ENCODE data around the gene ATP1B1. TPM values are rescaled to one million over a fixed set of nuclear protein-coding genes. Genes with fewer than 3 reads are reported as not detected.

ATP1B1 gene
- total and polyA plus RNA-seq, 2 of the 8 experiments (the other 6 are each of a cell fraction or from before 2014, with no cell fraction given), result 16.3 to 76.5 TPM

- H4K5ac ChIP-seq (ENCODE audit: insufficient read length, low read depth, low read length), result no peak overlapping the region
- peak overlapping the region; percentile 29; the same call in 1 of the 2 replicates for H2BK5ac ChIP-seq (ENCODE audit: low read depth, low read length)
- H3K27ac ChIP-seq (ENCODE audit: low read depth, low read length), result no peak overlapping the region
- H3K79me1 ChIP-seq (ENCODE audit: low read depth, low read length), result peaks cover 4% of the 10 kb centered on the region; the same call in 1 of the 2 replicates
- H4K8ac ChIP-seq (ENCODE audit: extremely low read depth, insufficient read depth, low read length), result no peak overlapping the region
- DNase-seq (ENCODE audit: low read depth in 1 of 2, low spot score in 2 of 2) (no peak), FAIRE-seq (no peak)
- H2AK5ac ChIP-seq (ENCODE audit: low read depth, low read length), result no peak overlapping the region
- H3K4me3 ChIP-seq (ENCODE audit: extremely low read depth in 1 of 4, insufficient read depth in 2 of 4, low read depth in 3 of 4, low read length in 4 of 4), result no peak overlapping the region
- no peak overlapping the region for H3K23ac ChIP-seq (ENCODE audit: insufficient read length)
- no peak overlapping the region for H3K9ac ChIP-seq (replicated peaks in 1 of 4; ENCODE audit: extremely low read depth in 1 of 4, low read depth in 3 of 4, low read length in 3 of 4)
- no peak overlapping the region for H3K4me2 ChIP-seq (ENCODE audit: insufficient read depth in 1 of 2, low read depth in 2 of 2, low read length in 2 of 2)
- no peak overlapping the region for H2BK12ac ChIP-seq (ENCODE audit: low read depth, low read length)
- peaks cover 3 to 4% of the 10 kb centered on the region in 2 experiments for H4K20me1 ChIP-seq (replicated peaks in 1 of 2; ENCODE audit: control insufficient read depth in 1 of 2, insufficient read depth in 2 of 2, low read length in 2 of 2)
- peaks cover 0 to 50% of the 10 kb centered on the region in 2 experiments; a peak in 2 of 4 replicates for H3K79me2 ChIP-seq (ENCODE audit: control insufficient read depth in 1 of 2, insufficient read depth in 2 of 2, low read length in 2 of 2)
- no peak overlapping the region for H2BK15ac ChIP-seq (ENCODE audit: low read length)
- ChIA-PET POLR2A (ENCODE audit: partially characterized antibody) (interaction anchor here (1.6 to 1.7 kb wide), 2 partner anchors 10 to 12 kb away, joined by 5 to 6 read pairs; no protein-coding TSS in a partner anchor), CTCF (ENCODE audit: partially characterized antibody) (no interaction called here)
- H3K4ac ChIP-seq (replicated peaks; ENCODE audit: insufficient read length, low read depth, low read length), result no peak overlapping the region
- peaks cover 0 to 3% (median 1%) of the 10 kb centered on the region in 4 experiments; a peak in 2 of 7 replicates for H3K4me1 ChIP-seq (replicated peaks in 1 of 4; ENCODE audit: control insufficient read depth in 3 of 4, insufficient read depth in 4 of 4, low read length in 3 of 4)
- 97% methylated on average over 6 of the region's 6 CpGs; no CpG with 5 or more reads in 1 of the 2 experiments for WGBS, 2 experiments (ENCODE audit: extremely low coverage in 1 of 2, insufficient coverage in 1 of 2, insufficient read length in 1 of 2, insufficient replicate concordance in 2 of 2, low coverage in 1 of 2, low lambda C conversion rate in 2 of 2, missing lambda C conversion rate in 1 of 2)
- no peaks in the 10 kb centered on the region for H3K27me3 ChIP-seq (replicated peaks in 1 of 4; ENCODE audit: control insufficient read depth in 3 of 4, extremely low read depth in 1 of 4, insufficient read depth in 3 of 4, low read length in 3 of 4)
- H2BK120ac ChIP-seq (replicated peaks; ENCODE audit: low read depth, low read length), result no peak overlapping the region
- H3K9me3 ChIP-seq (ENCODE audit: insufficient read depth in 2 of 2, low read depth in 1 of 2, low read length in 1 of 2), result no peaks in the 10 kb centered on the region
- no peak overlapping the region for H4K91ac ChIP-seq (replicated peaks; ENCODE audit: insufficient read length, low read length)
- no peak overlapping the region for H2BK20ac ChIP-seq (ENCODE audit: low read length)
- peaks cover 8 to 35% (median 13%) of the 10 kb centered on the region in 4 experiments; a peak in 7 of 8 replicates for H3K36me3 ChIP-seq (ENCODE audit: control insufficient read depth in 2 of 4, insufficient read depth in 4 of 4, low read length in 3 of 4)
- no peak overlapping the region for H3K18ac ChIP-seq (ENCODE audit: extremely low read depth, low read length)
- no peaks in the 10 kb centered on the region; the same call in 1 of the 2 replicates for H3K23me2 ChIP-seq (ENCODE audit: low read depth, low read length)
- no peak overlapping the region for H3K56ac ChIP-seq (replicated peaks; ENCODE audit: insufficient read length, low read depth, low read length)
- no peak overlapping the region for H2AFZ ChIP-seq (ENCODE audit: low read length)
- TF ChIP-seq PHF8 (conservative IDR thresholded peaks at IDR 0.05; ENCODE audit: low read depth, low read length), result no peak
- TF ChIP-seq SIX5 (IDR thresholded peaks at IDR 0.05; ENCODE audit: low read depth, low read length), result no peak
- TF ChIP-seq KDM1A (IDR thresholded peaks at IDR 0.05; ENCODE audit: borderline replicate concordance, low read length), result no peak
- no peak overlapping the region for H3K14ac ChIP-seq (ENCODE audit: insufficient read length)
Observed at GRCh38 chr1:169121146-169121923, 14.8 kb downstream of the ATP1B1 start.

All from H1 (cell line).